Measurements from ENCODE around the gene KRT5.

Gene KRT5

DNA sequence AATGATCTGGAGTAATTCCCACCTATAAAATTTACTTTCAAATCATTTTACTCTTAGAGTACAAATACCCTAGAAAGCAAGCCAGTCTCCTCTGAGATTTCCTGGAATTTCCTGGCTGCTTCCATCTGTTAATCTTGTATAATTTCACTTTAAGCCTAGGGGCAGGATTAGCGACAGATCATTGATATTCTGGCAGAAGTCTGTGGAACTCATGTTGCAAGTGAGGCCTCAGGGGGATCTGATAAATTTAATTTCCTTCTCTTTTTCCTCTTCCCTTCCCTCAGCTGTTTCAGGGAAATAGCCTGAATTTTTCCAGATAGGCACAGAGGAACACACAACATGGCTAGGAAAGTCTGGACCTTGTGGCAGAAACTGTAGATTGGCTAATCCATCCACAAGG, 21.2 kb downstream of the KRT5 start:
- no peak overlapping the region for H3K4me3 ChIP-seq (ENCODE audit: severe bottlenecking)
- DNase-seq (ENCODE audit: low spot score), result no peak
- no peaks in the 10 kb centered on the region for H3K36me3 ChIP-seq (ENCODE audit: low read depth)
- peaks cover 3% of the 10 kb centered on the region for H3K9me3 ChIP-seq (ENCODE audit: severe bottlenecking)
- ATAC-seq (ENCODE audit: low read depth), result no peak
- TF ChIP-seq, protein P1, sequence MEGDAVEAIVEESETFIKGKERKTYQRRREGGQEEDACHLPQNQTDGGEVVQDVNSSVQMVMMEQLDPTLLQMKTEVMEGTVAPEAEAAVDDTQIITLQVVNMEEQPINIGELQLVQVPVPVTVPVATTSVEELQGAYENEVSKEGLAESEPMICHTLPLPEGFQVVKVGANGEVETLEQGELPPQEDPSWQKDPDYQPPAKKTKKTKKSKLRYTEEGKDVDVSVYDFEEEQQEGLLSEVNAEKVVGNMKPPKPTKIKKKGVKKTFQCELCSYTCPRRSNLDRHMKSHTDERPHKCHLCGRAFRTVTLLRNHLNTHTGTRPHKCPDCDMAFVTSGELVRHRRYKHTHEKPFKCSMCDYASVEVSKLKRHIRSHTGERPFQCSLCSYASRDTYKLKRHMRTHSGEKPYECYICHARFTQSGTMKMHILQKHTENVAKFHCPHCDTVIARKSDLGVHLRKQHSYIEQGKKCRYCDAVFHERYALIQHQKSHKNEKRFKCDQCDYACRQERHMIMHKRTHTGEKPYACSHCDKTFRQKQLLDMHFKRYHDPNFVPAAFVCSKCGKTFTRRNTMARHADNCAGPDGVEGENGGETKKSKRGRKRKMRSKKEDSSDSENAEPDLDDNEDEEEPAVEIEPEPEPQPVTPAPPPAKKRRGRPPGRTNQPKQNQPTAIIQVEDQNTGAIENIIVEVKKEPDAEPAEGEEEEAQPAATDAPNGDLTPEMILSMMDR (IDR thresholded peaks at IDR 0.05; ENCODE audit: poor library complexity, severe bottlenecking), result no peak
- peak overlapping the region; percentile 35 for H3K27ac ChIP-seq (ENCODE audit: poor library complexity, severe bottlenecking)
- peaks cover 38% of the 10 kb centered on the region for H3K4me1 ChIP-seq (ENCODE audit: insufficient read depth, poor library complexity, severe bottlenecking)
- no peaks in the 10 kb centered on the region for H3K27me3 ChIP-seq (ENCODE audit: insufficient read depth, poor library complexity, severe bottlenecking)

DNA sequence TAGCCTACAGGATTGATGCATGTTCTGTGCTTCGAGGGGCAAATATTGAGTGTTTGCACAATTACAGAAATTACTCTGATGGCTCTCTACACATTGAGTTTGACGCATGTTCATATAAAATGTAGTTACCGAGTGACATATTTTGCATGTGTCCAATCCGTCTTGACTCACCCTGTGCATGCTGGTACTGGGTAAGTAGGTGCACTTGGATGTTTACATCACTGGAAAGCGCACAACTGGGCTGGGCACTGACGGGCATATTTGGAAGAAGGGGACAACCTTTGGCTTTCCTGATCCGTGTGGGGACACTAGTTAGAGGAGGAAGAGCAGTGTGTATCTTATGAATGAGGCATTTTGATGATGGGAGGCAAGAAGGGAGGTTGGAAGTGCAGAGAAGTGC, 22.2 kb downstream of the KRT5 start:
- peak overlapping the region; percentile 100 for H3K27ac ChIP-seq (ENCODE audit: poor library complexity, severe bottlenecking)
- H3K36me3 ChIP-seq (ENCODE audit: low read depth), result no peaks in the 10 kb centered on the region
- H3K9me3 ChIP-seq (ENCODE audit: severe bottlenecking), result peaks cover 2% of the 10 kb centered on the region
- H3K4me3 ChIP-seq (ENCODE audit: severe bottlenecking), result no peak overlapping the region
- no peaks in the 10 kb centered on the region for H3K27me3 ChIP-seq (ENCODE audit: insufficient read depth, poor library complexity, severe bottlenecking)
- TF ChIP-seq, protein P1 (IDR thresholded peaks at IDR 0.05; ENCODE audit: poor library complexity, severe bottlenecking), result no peak
- ATAC-seq (ENCODE audit: low read depth) (no peak), DNase-seq (ENCODE audit: low spot score) (no peak)
- peaks cover 44% of the 10 kb centered on the region for H3K4me1 ChIP-seq (ENCODE audit: insufficient read depth, poor library complexity, severe bottlenecking)

DNA sequence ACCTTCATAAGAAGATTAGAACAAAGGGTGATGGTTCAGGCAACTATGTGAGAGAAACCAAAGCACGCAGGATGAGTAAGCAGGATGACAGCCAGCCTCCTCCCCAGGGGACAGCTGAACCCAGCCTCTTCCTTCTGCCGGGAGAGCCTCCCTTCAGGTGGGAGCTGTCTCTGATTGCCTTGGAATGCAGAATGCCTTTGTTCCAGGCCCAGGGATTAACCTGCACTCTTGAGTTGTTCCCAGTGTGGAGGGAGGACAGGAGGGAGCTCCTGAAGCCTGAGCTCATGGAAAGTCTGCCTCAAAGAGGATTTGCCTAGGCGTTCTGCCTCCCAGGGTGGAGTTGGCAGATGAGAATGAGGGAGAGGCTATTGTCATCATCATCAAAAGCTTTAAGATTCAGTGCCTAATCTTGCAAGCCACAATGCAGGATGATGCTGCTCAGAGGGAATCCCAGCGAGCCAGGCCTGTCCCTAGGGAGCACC, 23.6 kb downstream of the KRT5 start:
- no peak for DNase-seq (ENCODE audit: low spot score)

DNA sequence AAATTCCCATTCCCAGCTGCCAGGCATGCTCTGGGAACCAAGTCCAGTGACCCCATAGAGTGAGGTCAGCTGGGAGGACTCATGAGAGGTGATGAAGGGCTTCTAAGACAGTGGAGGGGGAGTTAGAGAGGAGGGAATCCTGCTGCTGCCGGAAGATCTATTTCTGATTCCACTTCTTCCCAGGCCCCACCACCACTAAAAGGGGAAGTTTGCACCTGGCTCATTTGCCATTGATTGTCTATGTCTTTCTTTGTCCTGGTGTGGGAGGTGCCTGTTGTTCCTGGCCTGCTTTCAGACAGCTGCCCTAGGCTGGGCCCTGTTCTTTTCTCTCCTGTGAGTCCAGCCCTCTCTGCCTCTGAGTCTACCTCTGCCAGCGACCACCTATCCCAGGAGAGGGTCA, 24.1 kb downstream of the KRT5 start:
- Histone ChIP-seq H3K27me3 (ENCODE audit: insufficient read depth, poor library complexity, severe bottlenecking) (no peaks in the 10 kb centered on the region), H3K27ac (ENCODE audit: poor library complexity, severe bottlenecking) (peak overlapping the region; percentile 100)
- DNase-seq (ENCODE audit: low spot score), result no peak

More for the DNA sequence above, 23.6 kb downstream of the KRT5 start:
- TF ChIP-seq, protein P1 (IDR thresholded peaks at IDR 0.05; ENCODE audit: poor library complexity, severe bottlenecking), result no peak
- Histone ChIP-seq H3K4me3 (ENCODE audit: severe bottlenecking) (no peak overlapping the region), H3K9me3 (ENCODE audit: severe bottlenecking) (no peaks in the 10 kb centered on the region), H3K27ac (ENCODE audit: poor library complexity, severe bottlenecking) (peak overlapping the region; percentile 100), H3K4me1 (ENCODE audit: insufficient read depth, poor library complexity, severe bottlenecking) (peaks cover 44% of the 10 kb centered on the region), H3K36me3 (ENCODE audit: low read depth) (peaks cover 9% of the 10 kb centered on the region), H3K27me3 (ENCODE audit: insufficient read depth, poor library complexity, severe bottlenecking) (no peaks in the 10 kb centered on the region)
- peak; percentile 34 for ATAC-seq (ENCODE audit: low read depth)

DNA sequence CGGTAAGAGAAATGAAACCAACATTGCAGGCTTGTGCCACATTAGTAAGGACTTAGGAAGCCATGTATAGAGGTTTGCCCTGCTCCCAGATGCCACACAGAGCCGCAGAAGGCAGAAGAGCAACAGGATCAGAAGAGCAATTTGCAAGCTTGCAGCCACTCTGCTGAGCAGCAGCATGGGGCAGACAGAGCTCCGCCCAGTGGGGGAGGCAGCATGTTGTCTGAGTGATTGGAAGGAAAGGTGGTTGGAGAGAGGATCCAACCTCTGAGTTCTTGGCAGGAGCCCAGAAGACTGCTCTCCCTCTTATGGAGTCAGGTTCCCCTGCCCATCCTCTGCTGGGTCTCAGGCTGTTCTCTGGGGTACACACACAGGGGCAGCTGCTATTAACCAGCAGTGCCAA, 24.8 kb downstream of the KRT5 start:
- TF ChIP-seq, protein P1 (IDR thresholded peaks at IDR 0.05; ENCODE audit: poor library complexity, severe bottlenecking), result peak; percentile 5
- peak; percentile 15 for ATAC-seq (ENCODE audit: low read depth)
- H3K36me3 ChIP-seq (ENCODE audit: low read depth), result peaks cover 22% of the 10 kb centered on the region
- DNase-seq (ENCODE audit: low spot score), result no peak
- H3K4me3 ChIP-seq (ENCODE audit: severe bottlenecking), result no peak overlapping the region
- H3K9me3 ChIP-seq (ENCODE audit: severe bottlenecking), result no peaks in the 10 kb centered on the region
- peaks cover 44% of the 10 kb centered on the region for H3K4me1 ChIP-seq (ENCODE audit: insufficient read depth, poor library complexity, severe bottlenecking)
- H3K27ac ChIP-seq (ENCODE audit: poor library complexity, severe bottlenecking), result peak overlapping the region; percentile 100
- no peaks in the 10 kb centered on the region for H3K27me3 ChIP-seq (ENCODE audit: insufficient read depth, poor library complexity, severe bottlenecking)

More for the DNA sequence above, 24.1 kb downstream of the KRT5 start:
- H3K4me1 ChIP-seq (ENCODE audit: insufficient read depth, poor library complexity, severe bottlenecking), result peaks cover 44% of the 10 kb centered on the region
- H3K36me3 ChIP-seq (ENCODE audit: low read depth), result peaks cover 15% of the 10 kb centered on the region
- TF ChIP-seq, protein P1 (IDR thresholded peaks at IDR 0.05; ENCODE audit: poor library complexity, severe bottlenecking), result no peak
- ATAC-seq (ENCODE audit: low read depth), result no peak
- no peak overlapping the region for H3K4me3 ChIP-seq (ENCODE audit: severe bottlenecking)
- no peaks in the 10 kb centered on the region for H3K9me3 ChIP-seq (ENCODE audit: severe bottlenecking)

Measured in RWPE2 (cell line).